Hippocampal formation (tissue), 2 donors: Measurements from ENCODE around the gene DNAJC5.
A peak's percentile ranks its signal among the peaks of the same experiment; 100 is the strongest.
"Not testable (repeated sequence)": the region's sequence is repeated elsewhere in the genome, so short reads cannot be mapped to it uniquely, and the experiment has no call there.

Source experiments
- DNase-seq, 2 donors: peaks; one replicate each; lab custom pipeline; 2025; lab: John Stamatoyannopoulos, UW

DNAJC5 gene

DNA sequence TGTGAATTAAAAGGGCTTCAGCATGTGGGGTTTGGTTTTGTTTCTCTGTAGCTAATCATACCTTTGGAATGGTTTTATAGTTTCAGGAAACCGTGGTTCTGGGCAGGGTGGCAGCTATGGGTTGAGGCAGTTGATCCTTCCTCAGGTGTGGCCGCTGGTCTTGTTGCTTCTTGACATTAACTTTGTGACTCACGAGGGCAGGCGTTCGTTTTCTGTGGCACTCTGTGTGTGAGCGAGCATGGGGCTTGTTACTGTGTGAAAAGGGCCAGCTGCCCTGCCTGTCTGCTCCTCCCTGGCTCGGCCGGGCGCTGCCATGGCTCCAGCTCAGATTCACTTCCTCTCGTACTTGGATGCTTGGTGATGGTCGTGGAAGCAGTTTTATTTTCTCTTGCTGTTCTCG, 16.2 kb downstream of the DNAJC5 start:
- peak in 1 of 2 donors; percentile 48 for DNase-seq

DNA sequence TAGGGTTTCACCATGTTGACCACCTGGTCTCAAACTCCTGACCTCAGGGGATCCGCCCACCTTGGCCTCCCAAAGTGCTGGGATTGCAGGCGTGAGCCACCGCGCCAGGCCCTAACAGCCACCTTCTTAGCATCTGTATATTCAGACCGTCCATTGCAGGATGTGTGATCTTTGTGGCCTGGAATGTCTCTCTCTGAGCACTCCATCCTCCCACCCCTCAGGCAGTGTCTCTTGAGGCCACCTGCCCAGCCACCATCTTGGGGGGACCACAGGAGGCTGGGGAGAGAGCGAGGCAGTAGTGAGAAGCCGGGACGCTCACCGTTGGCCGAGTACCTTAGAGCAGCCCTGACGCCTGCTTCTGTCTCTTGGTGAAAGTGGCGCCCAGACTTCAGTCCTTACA, 18.8 kb downstream of the DNAJC5 start:
- no peak for DNase-seq

- DNase-seq = peak; percentile 14 to 68
Observed at GRCh38 chr20:63915471-63915870, 20.5 kb downstream of the DNAJC5 start.

DNA sequence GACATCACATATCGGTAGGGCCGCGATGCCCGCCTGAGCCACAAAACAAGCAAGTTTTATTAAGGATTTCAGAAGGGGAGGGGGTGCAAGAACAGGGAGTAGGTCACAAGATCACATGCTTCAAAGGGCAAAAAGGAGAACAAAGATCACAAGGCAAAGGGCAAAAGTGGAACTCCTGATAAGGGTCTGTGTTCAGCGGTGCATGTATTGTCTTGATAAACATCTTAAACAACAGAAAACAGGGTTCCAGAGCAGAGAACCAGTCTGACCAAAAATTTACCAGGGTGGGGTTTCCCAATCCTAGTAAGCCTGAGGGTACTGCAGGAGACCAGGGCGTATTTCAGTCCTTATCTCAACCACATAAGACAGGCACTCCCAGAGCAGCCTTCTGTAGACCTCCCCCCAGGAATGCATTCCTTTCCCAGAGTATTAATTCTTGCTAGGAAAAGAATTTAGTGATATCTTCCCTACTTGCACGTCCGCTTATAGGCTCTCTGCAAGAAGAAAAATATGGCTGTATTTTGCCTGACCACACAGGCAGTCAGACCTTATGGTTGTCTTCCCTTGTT, 21.5 kb downstream of the DNAJC5 start:
- not testable (repeated sequence) for DNase-seq

DNA sequence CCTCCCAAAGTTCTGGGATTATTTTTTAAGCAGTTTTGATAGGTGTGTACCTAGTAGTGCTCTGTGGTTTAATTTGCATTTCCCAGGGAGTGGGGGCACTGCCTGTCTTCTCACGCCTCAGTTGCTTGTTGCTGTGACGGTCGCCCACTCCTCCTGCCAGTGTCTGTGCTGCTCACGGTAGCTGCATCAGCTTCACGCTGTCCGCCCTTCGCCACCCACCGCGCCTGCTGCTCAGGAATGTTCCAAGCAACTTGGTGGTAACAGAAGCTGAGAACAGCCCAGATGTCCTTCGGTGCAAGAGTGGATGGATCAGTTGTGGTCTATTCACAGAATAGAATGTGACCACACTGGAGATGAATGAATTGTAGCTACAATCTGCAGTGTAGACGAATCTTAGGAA, 22.9 kb downstream of the DNAJC5 start:
- no peak for DNase-seq

DNA sequence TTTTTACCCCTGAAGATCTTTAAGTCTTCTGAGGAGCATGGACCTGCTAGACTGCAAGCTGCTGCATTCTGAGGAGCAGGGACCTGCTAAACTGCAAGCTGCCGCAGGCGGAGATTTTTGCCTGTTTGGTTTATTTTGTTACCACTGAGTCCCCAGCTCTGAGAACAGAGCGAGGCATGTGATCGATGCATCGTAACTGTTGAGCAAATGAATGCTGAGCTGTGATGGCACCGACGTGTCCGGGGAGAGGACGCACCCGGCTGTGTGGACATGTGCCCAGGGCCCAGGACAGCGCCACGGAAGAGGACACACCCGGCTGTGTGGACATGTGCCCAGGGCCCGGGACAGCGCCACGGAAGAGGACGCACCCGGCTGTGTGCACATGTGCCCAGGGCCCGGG, 24.2 kb downstream of the DNAJC5 start:
- peak in 1 of 2 donors; percentile 47 for DNase-seq

- DNase-seq = no peak
Observed at GRCh38 chr20:63920226-63920625, 25.3 kb downstream of the DNAJC5 start.

GRCh38 chr20:63923651-63924050, 28.7 kb downstream of the DNAJC5 start:
- no peak for DNase-seq

DNA sequence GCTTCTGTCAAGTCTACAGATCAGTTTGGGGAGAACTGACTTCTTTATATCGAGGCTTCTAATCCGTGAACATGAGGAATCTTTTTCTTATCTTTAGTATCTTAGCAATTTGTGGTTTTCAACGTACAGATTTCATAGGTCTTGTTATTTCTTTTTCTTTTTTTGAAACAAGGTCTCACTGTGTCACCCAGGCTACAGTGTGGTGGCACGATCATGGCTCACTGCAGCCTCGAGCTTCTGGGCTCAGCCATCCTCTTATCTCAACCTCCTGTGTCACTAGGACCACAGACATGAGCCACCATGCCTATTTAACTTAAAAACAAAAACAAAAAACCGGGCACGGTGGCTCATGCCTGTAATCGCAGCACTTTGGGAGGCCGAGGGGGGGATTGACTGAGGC, 29.3 kb downstream of the DNAJC5 start:
- DNase-seq = no peak

DNA sequence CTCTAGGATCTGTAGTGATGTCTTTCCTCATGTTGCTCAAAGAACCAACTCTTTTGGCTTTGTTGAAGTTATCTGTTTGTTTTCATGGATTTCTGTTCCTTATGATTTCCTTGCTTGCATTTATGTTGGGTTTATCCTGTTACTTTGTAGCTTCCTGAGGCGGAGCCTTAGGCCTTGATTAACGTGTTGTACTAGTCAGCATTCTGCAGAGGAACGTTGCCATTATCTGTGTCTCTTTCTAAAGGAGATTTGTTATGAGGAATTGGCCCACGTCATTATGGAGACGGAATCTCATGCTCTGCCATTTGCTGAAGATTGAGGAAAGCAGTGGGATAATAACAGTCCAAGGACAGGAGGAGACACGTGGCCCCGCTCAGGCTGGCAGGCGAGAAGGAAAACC, 31.4 kb downstream of the DNAJC5 start:
- no peak for DNase-seq

DNA sequence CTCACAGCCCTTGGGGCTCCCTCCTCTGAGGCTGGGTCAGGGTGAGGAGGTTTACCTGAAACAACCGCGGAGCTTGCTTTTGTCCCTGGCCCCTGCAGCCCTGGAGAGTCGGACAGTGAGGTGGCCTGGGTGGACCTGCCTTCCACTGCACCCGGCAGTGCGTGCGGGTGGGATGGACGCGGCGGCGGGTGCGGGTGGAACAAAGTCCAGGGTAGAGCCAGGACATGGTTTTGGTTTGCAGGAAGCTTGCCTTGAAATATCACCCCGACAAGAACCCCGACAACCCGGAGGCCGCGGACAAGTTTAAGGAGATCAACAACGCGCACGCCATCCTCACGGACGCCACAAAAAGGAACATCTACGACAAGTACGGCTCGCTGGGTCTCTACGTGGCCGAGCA, 34.1 kb downstream of the DNAJC5 start:
- DNase-seq = no peak

DNA sequence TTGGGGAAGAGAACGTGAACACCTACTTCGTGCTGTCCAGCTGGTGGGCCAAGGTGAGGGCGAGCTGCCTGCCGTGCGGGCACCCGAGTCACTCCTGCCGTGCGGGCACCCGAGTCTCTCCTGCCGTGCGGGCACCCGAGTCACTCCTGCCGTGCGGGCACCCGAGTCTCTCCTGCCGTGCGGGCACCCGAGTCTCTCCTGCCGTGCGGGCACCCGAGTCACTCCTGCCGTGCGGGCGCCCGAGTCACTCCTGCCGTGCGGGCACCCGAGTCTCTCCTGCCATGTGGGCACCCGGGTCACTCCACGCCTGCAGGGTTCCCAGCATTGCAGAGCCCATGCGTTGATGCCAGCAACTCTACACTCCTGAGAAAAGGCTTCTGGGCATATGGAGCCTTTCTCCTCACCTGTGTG, 34.6 kb downstream of the DNAJC5 start:
- DNase-seq = not testable (repeated sequence)

GRCh38 chr20:63930971-63931553, 36.1 kb downstream of the DNAJC5 start:
- DNase-seq = no peak

- DNase-seq = no peak
Observed at GRCh38 chr20:63931735-63932134, 36.8 kb downstream of the DNAJC5 start.

DNA sequence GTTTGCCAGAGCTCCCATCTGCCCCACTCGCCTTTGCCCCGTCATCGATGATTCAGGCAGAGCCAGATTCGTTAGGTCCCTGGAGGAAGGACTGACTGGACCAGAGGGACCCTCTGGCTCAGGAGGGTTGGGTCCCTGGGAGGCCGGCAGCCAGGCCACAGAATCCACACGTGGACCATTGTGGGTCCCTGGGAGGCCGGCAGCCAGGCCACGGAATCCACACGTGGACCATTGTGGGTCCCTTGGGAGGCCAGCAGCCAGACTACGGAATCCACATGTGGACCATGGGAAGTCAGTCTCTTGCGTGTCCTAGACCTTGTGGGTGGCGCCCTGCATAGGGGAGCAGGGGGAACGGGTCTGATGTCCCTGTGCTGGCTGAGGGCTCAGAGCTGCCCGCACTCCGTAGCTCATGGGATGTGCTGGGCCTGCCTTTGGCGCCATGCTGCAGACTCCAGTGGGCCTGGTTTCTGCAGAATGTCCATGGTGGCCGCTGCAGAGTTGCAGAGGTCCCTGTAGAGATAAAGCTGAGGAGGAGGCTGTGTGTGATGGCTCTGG, 37.8 kb downstream of the DNAJC5 start:
- no peak for DNase-seq

- DNase-seq = no peak
Observed at GRCh38 chr20:63933646-63934045, 38.7 kb downstream of the DNAJC5 start.

DNA sequence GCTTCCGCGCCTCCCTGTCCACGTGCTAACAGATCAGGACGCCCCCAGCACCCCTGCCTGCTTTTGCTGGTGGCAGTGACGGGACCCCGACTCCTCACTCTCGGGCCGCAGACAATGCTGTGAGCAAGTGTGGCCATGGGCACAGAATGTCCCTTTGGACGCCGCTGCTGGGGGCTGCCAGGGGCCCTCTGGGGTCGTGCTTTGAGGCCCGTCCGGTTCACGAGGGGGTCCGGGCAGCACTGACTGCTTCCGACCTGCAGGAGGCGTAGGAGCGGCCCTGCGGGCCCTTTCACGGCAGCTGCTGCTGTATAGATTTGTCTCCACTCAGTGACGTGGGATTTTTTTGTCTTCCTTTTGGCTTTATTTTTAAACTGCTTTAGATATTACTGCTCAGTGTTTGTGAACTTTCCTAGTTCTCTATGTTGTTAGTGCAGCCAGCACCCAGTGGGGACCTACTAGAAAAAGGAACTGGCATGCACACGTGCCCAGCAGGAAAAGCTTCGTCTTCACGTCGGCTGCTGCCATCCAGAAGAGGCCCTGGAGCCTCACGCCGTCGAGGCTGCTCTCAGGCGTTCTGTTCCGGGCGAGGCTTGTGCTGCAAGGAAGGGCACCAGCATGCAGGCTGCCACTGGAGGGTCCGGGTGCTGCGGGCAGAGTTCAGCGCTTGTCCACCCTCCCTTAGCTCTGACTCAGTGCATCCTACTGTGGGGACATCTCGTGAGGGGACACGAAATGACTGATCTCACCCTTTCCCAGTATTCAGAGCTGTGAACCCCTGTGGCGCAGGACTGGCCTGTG, 39.5 kb downstream of the DNAJC5 start:
- DNase-seq = no peak

- DNase-seq = no peak
Observed at GRCh38 chr20:63935447-63935846, 40.5 kb downstream of the DNAJC5 start.

DNA sequence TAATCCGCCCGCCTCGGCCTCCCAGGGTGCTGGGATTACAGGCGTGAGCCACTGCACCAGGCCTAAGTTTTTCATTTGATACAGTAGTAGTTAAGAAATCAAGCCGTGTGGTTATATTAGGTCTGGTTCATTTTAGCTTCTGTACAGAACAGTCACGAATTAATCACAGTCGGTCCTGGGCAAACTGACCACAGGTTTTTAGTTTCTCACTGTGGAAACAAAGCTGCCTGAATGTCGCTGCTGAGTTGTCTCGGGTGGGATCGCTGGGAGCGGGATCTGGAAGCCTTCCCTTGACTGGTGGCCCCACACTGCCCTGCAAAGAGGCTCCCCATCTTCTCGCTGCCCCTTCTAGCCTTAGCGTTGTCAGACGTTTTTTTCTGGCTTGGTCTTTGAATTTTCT, 42.7 kb downstream of the DNAJC5 start:
- DNase-seq = no peak

DNA sequence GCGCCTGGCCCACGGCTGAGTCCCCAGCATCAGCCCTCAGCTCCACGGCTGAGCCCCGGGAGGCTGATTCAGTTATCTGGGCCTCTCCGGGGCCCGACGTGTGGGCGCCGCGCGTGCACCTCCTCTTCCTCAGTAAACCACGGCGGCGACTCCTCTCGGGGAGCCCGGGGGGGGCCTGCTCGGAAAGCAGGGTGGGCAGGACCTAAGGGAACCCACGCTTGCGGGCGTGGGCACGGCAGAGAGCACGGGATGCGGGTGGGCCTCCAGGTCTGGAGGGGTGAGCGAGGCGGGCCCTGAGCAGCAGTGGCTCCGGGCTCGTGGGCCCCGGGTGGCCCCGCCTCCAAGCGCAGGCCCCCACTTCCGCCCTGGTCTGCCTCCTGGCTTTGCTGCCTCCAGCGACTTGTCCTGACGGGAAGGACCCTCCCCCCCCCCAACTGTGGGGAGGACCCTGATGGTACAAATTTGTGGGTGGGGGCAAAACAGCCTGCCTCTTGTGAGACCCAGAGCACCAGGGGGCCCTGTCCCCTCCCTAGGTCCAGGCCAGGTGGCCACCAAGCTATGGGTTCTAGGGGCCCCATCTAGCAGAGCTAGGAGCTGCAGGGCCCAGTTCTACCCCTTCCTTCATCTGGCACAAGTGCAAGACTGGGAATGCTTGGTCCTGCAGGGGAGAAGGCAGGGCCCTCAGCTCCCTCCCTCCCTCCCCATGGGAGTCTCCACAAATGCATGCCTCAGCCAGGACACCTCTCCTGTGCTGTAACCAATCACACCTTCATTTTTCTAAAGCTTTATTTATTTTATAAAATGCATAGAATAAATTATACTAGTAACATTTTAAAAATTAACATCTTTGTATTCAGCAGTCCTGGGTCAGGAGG, 44.4 kb downstream of the DNAJC5 start:
- no peak for DNase-seq

GRCh38 chr20:63940071-63940471, 45.1 kb downstream of the DNAJC5 start:
- DNase-seq = no peak
